ENCODE data around the gene UBASH3B. TPM values are rescaled to one million over a fixed set of nuclear protein-coding genes. Genes with fewer than 3 reads are reported as not detected.

UBASH3B gene
- total RNA-seq, 1 donor from 2014 or later: 4.2 TPM

GRCh38 chr11:122764371-122765090 is 109.0 kb downstream of the UBASH3B start:
- DNase-seq (ENCODE audit: low spot score): no peak
- intact Hi-C loops (cut with DNase I): no loop called here

DNA sequence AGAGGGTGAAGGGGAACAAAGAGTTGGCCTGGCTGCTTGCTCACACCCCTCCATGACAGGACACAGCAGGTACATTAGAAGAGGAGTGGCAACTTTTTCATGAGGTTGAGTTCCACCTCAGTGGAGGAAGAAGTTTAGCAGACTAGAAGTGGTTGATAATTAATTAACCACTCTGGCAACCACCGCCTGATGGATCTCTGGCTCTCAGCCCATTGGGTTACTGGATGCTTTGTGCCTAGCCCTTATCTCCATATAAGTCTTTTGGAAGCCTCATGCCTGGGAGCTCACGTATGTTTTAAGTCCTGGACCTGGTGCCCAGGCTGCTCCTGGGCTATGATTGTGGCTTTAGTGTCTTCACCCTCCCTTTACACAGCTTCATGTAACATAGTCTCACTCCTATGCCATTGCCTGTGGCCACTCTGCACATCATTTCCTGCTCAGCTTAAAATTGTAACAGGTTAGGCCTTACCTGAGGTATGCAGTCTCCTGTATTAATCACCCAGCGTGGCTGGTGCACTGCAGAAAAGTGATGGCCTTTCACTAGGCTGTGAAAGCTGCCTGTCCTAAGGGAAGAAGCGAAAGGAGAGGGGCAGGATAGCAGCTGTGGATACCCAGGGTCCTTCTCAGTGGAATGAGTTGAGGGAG is 110.1 kb downstream of the UBASH3B start:
- no peak for DNase-seq (ENCODE audit: low spot score)
- intact Hi-C loops (cut with DNase I): no loop called here

DNA sequence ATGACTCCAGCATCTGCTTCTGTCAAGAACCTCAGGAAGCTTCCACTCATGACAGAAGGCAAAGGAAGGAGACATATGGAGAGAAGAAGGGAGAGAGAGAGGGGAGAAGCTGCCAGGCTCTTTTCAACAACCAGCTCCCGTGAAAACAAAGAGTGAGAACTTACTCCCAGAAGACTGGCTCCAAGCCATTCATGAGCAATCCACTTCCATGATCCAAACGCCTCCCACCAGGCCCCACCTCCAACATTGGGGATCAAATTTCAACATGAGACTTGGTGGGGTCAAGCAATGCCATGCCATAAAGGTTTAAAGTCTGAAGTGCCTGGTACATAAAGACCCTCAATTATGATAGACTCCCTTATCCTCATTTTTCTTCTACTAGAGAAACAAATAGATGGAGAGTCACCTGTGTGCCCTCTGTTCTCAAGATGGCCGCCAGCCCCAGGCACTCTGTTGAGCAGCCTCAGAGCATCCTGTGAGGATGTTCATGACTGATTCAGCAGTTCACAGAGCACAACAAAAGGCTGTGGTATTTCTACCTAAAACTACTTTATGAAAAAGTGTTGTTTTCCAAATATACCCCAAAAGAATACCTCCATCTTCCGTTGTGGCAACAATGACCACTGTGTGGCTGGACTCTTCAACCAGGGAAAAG is 113.7 kb downstream of the UBASH3B start:
- no peak for DNase-seq (ENCODE audit: low spot score)
- intact Hi-C loops (cut with DNase I): no loop called here

GRCh38 chr11:122772945-122773344 is 117.4 kb downstream of the UBASH3B start:
- intact Hi-C loops (cut with DNase I): no loop called here
- DNase-seq (ENCODE audit: low spot score): no peak

GRCh38 chr11:122773781-122774266 is 118.3 kb downstream of the UBASH3B start:
- no peak for DNase-seq (ENCODE audit: low spot score)
- intact Hi-C loops (cut with DNase I): no loop called here

GRCh38 chr11:122775675-122776271 is 120.3 kb downstream of the UBASH3B start:
- intact Hi-C loops (cut with DNase I): no loop called here
- no peak for DNase-seq (ENCODE audit: low spot score)

- no peak for DNase-seq (ENCODE audit: low spot score)
- intact Hi-C loops (cut with DNase I): no loop called here
These were observed 121.0 kb downstream of the UBASH3B start for GRCh38 chr11:122776546-122776945.

DNA sequence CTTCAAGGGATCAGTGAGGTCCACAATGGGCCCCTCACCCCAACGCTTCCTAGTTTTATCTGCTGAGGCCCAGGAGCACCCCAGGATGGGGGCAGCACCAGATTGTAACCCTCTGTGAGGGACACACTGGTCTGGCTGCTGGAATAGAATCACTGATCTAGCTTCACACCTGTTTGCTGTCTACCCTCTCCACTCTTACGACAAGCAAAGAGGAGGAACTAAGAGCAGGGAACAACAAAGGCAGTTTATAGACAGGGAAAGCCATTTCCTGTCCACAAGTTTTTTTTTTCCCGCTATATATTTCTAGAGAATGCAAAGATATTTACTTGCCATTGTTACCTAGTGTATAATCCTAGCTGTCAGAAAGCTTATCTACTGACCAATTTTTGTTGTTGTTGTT is 121.8 kb downstream of the UBASH3B start:
- intact Hi-C loops (cut with DNase I): no loop called here
- no peak for DNase-seq (ENCODE audit: low spot score)

DNA sequence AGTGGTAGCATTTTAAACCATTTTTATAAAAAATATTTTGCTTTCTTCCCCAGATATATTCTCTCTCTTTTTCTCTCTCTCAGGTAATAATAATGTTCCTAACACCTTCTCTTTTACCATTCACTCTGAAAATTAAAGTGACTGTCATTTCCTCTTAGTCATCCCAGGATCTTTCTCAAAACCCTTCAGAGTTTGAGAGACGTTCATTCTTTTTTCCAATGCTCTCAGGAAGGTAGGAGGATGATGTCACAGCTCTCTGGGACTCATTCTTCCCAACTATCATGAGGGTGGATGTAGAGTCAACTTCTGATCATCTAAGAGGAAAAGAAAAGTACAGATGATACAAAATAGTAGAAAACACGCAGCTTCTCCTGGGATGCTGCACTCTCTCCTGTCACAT is 122.6 kb downstream of the UBASH3B start:
- no peak for DNase-seq (ENCODE audit: low spot score)
- intact Hi-C loops (cut with DNase I): no loop called here

DNA sequence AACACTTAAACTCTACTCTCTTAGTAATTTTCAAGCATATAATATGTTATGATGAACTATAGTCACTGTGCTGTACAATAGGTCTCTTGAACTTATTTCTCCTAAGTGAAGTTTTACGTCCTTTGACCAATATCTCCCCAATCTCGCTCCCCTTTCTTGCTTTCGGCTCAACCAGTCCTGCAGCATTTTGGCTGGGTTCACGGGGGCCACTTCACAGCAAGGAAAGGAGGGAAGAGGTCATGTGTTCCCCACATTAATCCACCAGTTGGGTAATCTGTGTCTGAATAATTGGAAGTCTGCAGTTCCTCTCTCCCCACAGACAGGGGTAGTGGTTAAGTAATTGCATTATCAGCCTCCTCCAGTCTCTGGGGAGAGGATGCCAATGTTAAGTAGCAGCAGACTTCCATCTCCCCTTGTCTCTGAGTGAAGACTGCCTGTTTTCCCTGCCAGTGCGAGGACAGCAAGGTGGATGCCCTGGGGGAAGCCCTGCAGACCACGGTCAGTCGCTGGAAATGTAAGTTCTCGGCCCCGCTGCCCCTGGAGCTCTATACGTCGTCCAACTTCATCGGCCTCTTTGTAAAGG is 123.6 kb downstream of the UBASH3B start:
- no peak for DNase-seq (ENCODE audit: low spot score)
- intact Hi-C loops (cut with DNase I): no loop called here

- intact Hi-C loops (cut with DNase I): loop anchor here (2.0 to 5.0 kb wide), 2 partner anchors 148 to 198 kb away; no protein-coding TSS in a partner anchor
- DNase-seq (ENCODE audit: low spot score): no peak
These were observed 124.9 kb downstream of the UBASH3B start for GRCh38 chr11:122780296-122780949.

DNA sequence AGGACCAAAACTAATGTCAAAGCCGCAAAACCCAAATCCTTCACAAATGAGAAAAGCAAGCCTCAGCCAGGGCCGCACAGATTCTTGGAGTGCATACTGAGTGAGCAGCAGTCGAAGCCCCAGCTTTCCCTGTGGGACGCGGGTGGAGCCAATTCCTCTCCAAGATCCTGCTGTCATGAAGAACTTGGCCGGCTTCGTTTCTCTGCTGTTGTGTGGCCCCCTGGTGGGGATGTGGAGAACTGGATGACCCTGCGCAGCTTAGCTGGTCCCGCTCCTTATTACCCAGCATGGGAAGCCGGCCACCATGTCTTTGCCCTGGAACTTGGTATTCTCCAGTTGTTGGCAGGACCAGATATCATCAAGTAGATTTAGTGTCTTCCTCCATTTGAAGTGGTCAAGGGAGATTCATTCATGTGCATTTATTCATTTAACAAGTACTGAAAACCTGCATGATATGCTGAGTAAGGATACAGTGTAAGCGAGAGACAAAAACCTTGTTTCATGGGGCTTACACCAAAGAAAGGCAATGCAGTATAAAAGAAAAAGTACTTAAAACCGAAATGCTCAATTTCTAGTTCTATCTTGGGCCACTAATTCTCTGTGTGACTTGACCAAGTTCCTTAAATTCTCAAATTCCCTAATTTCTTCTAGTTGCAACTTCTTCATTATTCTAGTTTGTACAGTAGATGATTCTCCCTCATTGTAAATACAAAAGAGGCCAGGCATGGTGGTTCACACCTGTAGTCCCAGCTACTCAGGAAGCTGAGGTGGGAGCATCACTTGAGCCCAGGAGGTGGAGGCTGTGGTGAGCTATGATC is 126.1 kb downstream of the UBASH3B start:
- DNase-seq (ENCODE audit: low spot score): peak; percentile 93
- intact Hi-C loops (cut with DNase I): loop anchor here (1.0 to 5.0 kb wide), 3 partner anchors 125 to 199 kb away; no protein-coding TSS in a partner anchor

- no peak for DNase-seq (ENCODE audit: low spot score)
- intact Hi-C loops (cut with DNase I): loop anchor here (5.0 kb wide), 1 partner anchor 200 kb away; no protein-coding TSS in a partner anchor
These were observed 126.7 kb downstream of the UBASH3B start for GRCh38 chr11:122782222-122782621.

- DNase-seq (ENCODE audit: low spot score): no peak
- intact Hi-C loops (cut with DNase I): loop anchor here (5.0 kb wide), 1 partner anchor 202 kb away; no protein-coding TSS in a partner anchor
These were observed 128.9 kb downstream of the UBASH3B start for GRCh38 chr11:122784325-122784955.

- intact Hi-C loops (cut with DNase I): no loop called here
These were observed 129.6 kb downstream of the UBASH3B start for GRCh38 chr11:122785031-122785541.

GRCh38 chr11:122786896-122787295 is 131.4 kb downstream of the UBASH3B start:
- DNase-seq (ENCODE audit: low spot score): no peak
- intact Hi-C loops (cut with DNase I): no loop called here

More at GRCh38 chr11:122785031-122785541, 129.6 kb downstream of the UBASH3B start:
- no peak for DNase-seq (ENCODE audit: low spot score)

DNA sequence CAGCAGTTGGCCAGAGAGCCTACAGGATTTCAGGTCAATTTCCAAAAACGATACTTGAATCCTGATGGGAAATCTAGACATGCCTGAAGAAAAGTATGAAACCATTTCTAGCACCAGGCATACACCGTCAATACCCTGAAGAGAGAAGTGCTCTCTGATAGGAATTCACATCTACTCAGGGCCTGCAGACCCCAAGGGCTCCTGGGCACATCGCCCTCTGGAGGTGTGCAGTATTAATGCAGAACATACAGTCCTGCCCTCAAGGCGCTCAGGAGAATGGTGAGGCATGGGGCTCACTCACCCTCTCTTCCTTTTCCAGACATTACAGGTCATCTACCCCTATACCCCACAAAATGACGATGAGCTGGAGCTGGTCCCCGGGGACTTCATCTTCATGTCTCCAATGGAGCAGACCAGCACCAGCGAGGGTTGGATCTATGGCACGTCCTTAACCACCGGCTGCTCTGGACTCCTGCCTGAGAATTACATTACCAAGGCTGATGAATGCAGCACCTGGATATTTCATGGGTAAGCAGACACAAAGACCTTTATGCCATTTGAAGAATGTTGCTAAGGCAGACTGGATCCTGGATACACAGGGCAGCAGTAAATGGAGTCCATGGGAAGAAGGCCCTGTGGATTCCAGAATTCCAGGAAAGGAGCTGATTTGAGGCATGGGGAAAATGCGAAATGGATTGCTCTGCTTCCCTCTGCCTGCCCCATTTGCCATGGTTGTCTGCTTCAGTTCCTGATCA is 133.4 kb downstream of the UBASH3B start:
- intact Hi-C loops (cut with DNase I): no loop called here
- DNase-seq (ENCODE audit: low spot score): no peak
